Endothelial cell of umbilical vein (primary cell): Measurements from ENCODE around the gene DACH2.

Experiments used
- CTCF ChIP-seq, 2 donors: IDR thresholded peaks; 1 replicate in 1 of 2; 2 replicates in 1 of 2; pipeline ENCODE4 v1.5.1; 2011; ENCODE audit warnings: low read length in 2 of 2, mild to moderate bottlenecking in 2 of 2, moderate library complexity in 2 of 2, control low read depth in 1 of 2, inconsistent platforms in 1 of 2, low read depth in 1 of 2; ENCODE audit not compliant: insufficient read depth in 1 of 2; ENCODE audit errors: extremely low read depth in 1 of 2
- EZH2 ChIP-seq: IDR thresholded peaks from 2 replicates; pipeline ENCODE4 v1.6.1; 2012; ENCODE audit warnings: borderline replicate concordance, low read depth, mild to moderate bottlenecking, moderate library complexity, low read length, inconsistent platforms; ENCODE audit not compliant: severe bottlenecking
- FOS ChIP-seq: IDR thresholded peaks from 2 replicates; pipeline ENCODE4 v1.6.1; 2011; ENCODE audit warnings: mild to moderate bottlenecking, low read length, moderate library complexity, borderline replicate concordance; ENCODE audit not compliant: insufficient read depth
- MAX ChIP-seq: IDR thresholded peaks from 2 replicates; pipeline ENCODE4 v1.6.1; 2011; ENCODE audit not compliant: insufficient read depth, insufficient read length
- MYC ChIP-seq: IDR thresholded peaks from one replicate; pipeline ENCODE4 v1.6.1; 2011; ENCODE audit warnings: mild to moderate bottlenecking, low read depth, low read length
- POLR2A ChIP-seq: IDR thresholded peaks from 2 replicates; pipeline ENCODE4 v1.6.1; 2012; ENCODE audit warnings: low read depth, mild to moderate bottlenecking, control low read depth, low read length
- POLR2AphosphoS5 ChIP-seq: IDR thresholded peaks from 2 replicates; pipeline ENCODE4 v1.6.1; 2012; ENCODE audit warnings: low read depth, mild to moderate bottlenecking, control low read depth, low read length, moderate library complexity; ENCODE audit not compliant: insufficient read depth

- TF ChIP-seq CTCF (IDR thresholded peaks at IDR 0.05; ENCODE audit: extremely low read depth in 1 of 2, insufficient read depth in 1 of 2, low read depth in 1 of 2, low read length in 2 of 2): no peak
- TF ChIP-seq POLR2A: no peak
- TF ChIP-seq POLR2AphosphoS5: no peak
- no peak for TF ChIP-seq FOS
- no peak for TF ChIP-seq MAX
- TF ChIP-seq EZH2: no peak
- no peak for TF ChIP-seq MYC
These were observed 47.1 kb downstream of the DACH2 start for GRCh38 chrX:86195343-86195742.
